DMS79 (cell line): Measurements from ENCODE around the gene PARS2.

Experiments
- DNase-seq: peaks from one replicate; lab custom pipeline; 2025; lab: John Stamatoyannopoulos, UW

The PARS2 gene

GRCh38 chr1:54774820-54775498 is 10.6 kb upstream of the PARS2 start:
- DNase-seq = no peak

- no peak for DNase-seq
Measured at GRCh38 chr1:54772951-54773350, 8.6 kb upstream of the PARS2 start.

GRCh38 chr1:54768093-54768492 is 3.8 kb upstream of the PARS2 start:
- DNase-seq = no peak

- no peak for DNase-seq
Measured at GRCh38 chr1:54767526-54767925, 3.2 kb upstream of the PARS2 start.

- DNase-seq = no peak
Measured at GRCh38 chr1:54766726-54767125, 2.4 kb upstream of the PARS2 start.

GRCh38 chr1:54764922-54765561 is 719 bp upstream of the PARS2 start:
- DNase-seq = no peak

GRCh38 chr1:54763816-54764132 is 549 bp downstream of the PARS2 start:
- DNase-seq = no peak

- DNase-seq = no peak
Measured at GRCh38 chr1:54758678-54759348, 5.5 kb downstream of the PARS2 start.

GRCh38 chr1:54757833-54758232 is 6.5 kb downstream of the PARS2 start:
- no peak for DNase-seq

- DNase-seq = no peak
Measured at GRCh38 chr1:54754486-54755285, 9.6 kb downstream of the PARS2 start.

GRCh38 chr1:54754045-54754444 is 10.3 kb downstream of the PARS2 start:
- no peak for DNase-seq

GRCh38 chr1:54751426-54751825 is 12.9 kb downstream of the PARS2 start:
- DNase-seq = no peak

- peak; percentile 43 for DNase-seq
Measured at GRCh38 chr1:54750596-54750995, 13.7 kb downstream of the PARS2 start.

GRCh38 chr1:54748094-54748835 is 16.1 kb downstream of the PARS2 start:
- DNase-seq = no peak

GRCh38 chr1:54745864-54746263 is 18.5 kb downstream of the PARS2 start:
- no peak for DNase-seq

- no peak for DNase-seq
Measured at GRCh38 chr1:54745274-54745673, 19.0 kb downstream of the PARS2 start.

GRCh38 chr1:54744696-54745095 is 19.6 kb downstream of the PARS2 start:
- no peak for DNase-seq

GRCh38 chr1:54743416-54744226 is 20.7 kb downstream of the PARS2 start:
- DNase-seq = no peak

GRCh38 chr1:54742282-54742681 is 22.0 kb downstream of the PARS2 start:
- DNase-seq = no peak

GRCh38 chr1:54741531-54741930 is 22.8 kb downstream of the PARS2 start:
- no peak for DNase-seq

GRCh38 chr1:54738244-54738643 is 26.1 kb downstream of the PARS2 start:
- DNase-seq = no peak
